ENCODE results near the gene MMP17.
A peak's percentile ranks its signal among the peaks of the same experiment; 100 is the strongest.

The MMP17 gene

GRCh38 chr12:131892711-131893604 is 64.8 kb downstream of the MMP17 start:
- H3K4me3 ChIP-seq (replicated peaks; ENCODE audit: low read depth, low read length): no peak overlapping the region
- no peak for DNase-seq (ENCODE audit: low read depth)
- no peak for TF ChIP-seq CTCF (IDR thresholded peaks at IDR 0.05; ENCODE audit: low read length, missing control alignments)

- no peak overlapping the region for H3K4me3 ChIP-seq (replicated peaks; ENCODE audit: low read depth, low read length)
- DNase-seq (ENCODE audit: low read depth): no peak
These were observed 65.6 kb downstream of the MMP17 start for GRCh38 chr12:131893605-131894312.

GRCh38 chr12:131894313-131894860 is 66.2 kb downstream of the MMP17 start, which contains the start of gene ULK1:
Gene ULK1 (plus strand): TSS chr12:131894622. CDS start chr12:131895002, 380 bp downstream.
- H3K4me3 ChIP-seq (replicated peaks; ENCODE audit: low read depth, low read length): peak within 1 kb of the TSS; percentile 67
- DNase-seq (ENCODE audit: low read depth): peak; percentile 89
- no peak for TF ChIP-seq CTCF (IDR thresholded peaks at IDR 0.05; ENCODE audit: low read length, missing control alignments)

More at GRCh38 chr12:131893605-131894312, 65.6 kb downstream of the MMP17 start:
- no peak for TF ChIP-seq CTCF (IDR thresholded peaks at IDR 0.05; ENCODE audit: low read length, missing control alignments)

- no peak for DNase-seq (ENCODE audit: low read depth)
- H3K4me3 ChIP-seq (replicated peaks; ENCODE audit: low read depth, low read length): peak overlapping the region; percentile 67
- TF ChIP-seq CTCF (IDR thresholded peaks at IDR 0.05; ENCODE audit: low read length, missing control alignments): no peak
These were observed 66.9 kb downstream of the MMP17 start for GRCh38 chr12:131894981-131895639.

- no peak for TF ChIP-seq CTCF (IDR thresholded peaks at IDR 0.05; ENCODE audit: low read length, missing control alignments)
- H3K4me3 ChIP-seq (replicated peaks; ENCODE audit: low read depth, low read length): peak overlapping the region; percentile 67
- DNase-seq (ENCODE audit: low read depth): no peak
These were observed 67.5 kb downstream of the MMP17 start for GRCh38 chr12:131895640-131896079.

- DNase-seq (ENCODE audit: low read depth): peak; percentile 93
- peak overlapping the region; percentile 67 for H3K4me3 ChIP-seq (replicated peaks; ENCODE audit: low read depth, low read length)
- no peak for TF ChIP-seq CTCF (IDR thresholded peaks at IDR 0.05; ENCODE audit: low read length, missing control alignments)
These were observed 68.1 kb downstream of the MMP17 start for GRCh38 chr12:131896080-131896810.

Measured in fibroblast of pulmonary artery (primary cell).